Measurements from ENCODE around the gene RRP1.

The RRP1 gene

DNA sequence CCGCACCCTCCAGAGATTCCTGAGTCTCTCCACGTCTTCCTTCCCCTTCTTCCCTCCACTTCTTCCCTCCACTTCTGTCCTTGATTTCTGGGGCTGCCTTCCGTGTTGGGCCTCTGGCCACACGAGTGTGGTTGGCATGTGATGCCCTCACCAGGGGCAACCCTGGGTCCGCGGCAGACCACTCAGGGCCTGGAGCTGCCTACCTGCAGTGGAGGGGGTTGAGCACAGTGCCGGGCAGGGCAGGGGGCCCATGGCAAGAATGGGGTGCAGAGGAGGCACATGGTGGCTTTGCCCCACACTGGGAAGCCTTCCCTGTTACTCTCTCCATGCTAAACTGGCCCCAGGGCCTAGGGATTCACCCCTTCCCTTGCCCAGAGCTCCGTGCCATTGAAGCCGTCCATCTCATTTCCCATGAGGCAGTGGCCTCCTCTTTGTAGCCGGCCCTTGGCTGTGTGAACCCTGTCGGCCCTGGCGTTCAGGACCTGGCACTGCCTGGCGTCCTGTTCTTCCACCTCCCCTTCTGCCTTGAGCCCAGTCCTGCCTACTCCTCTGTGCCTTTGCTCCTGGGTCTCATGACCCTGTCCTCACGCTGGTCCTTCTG, 13.4 kb downstream of the RRP1 start:
- DNase-seq (ENCODE audit: low read depth) = no peak

GRCh38 chr21:43803558-43804300, 14.4 kb downstream of the RRP1 start:
- no peak for DNase-seq (ENCODE audit: low read depth)

DNA sequence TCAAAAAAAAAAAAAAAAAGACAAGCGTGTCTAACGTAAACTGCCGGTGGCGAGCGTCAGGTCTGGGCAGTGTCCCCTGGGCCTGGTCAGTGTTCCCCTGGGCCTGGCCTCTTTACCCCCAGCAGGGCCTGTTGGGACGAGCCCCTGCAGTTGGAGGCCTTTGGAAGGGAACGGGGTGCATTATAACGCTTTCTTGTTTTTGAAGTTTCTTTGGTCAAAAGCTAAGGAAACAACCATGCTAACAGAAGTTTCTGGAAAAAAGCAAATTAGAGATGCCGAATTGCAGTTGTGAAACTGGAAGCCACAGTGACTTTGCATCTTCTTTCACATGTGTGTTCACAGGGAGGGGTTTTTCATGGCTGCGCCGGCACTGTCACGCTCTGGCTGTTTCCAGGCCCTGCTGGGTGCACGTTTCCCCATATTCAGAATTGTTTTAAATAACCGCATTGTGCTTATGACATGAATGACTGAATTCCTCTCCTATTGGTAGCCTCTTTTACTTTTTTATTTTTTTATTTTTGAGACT, 16.0 kb downstream of the RRP1 start:
- no peak for DNase-seq (ENCODE audit: low read depth)

DNA sequence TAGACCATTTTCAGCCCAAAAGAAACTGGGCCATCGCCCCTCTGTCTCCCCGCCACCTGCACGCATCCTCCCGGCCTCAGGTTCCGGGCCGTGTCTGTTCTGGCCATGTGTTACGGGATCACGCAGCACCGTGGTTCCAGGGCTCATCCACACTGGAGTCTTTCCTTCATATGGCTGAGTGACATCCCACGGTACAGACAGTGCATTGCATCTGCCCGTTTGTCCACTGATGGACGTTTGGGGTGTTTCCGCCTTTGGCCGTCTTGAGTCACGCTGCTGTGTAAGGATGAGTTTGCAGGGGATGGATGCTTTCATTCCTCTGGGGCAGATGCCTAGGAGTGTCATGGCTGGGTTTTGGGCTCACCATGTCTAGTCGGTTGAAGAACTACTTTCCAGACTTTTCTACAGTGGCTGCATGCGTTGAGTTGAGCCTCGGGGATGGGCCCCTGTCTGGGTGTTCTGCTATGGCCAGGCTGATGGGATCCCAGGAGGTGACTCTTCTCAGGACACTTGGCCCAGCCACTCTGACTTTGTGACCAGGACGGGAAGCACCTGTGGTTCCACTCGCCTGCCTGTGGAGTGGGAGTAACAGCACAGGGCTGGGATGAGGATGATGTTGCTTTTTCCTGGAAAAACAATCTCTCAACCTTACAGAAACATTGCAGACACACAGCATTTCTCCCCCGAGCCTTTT, 16.8 kb downstream of the RRP1 start:
- no peak for DNase-seq (ENCODE audit: low read depth)

- no peak for DNase-seq (ENCODE audit: low read depth)
Observed at GRCh38 chr21:43808367-43808766, 19.0 kb downstream of the RRP1 start.

- DNase-seq (ENCODE audit: low read depth) = no peak
Observed at GRCh38 chr21:43808832-43809251, 19.5 kb downstream of the RRP1 start.

- DNase-seq (ENCODE audit: low read depth) = no peak
Observed at GRCh38 chr21:43809346-43809799, 20.0 kb downstream of the RRP1 start.

GRCh38 chr21:43809853-43810504, 20.6 kb downstream of the RRP1 start:
- DNase-seq (ENCODE audit: low read depth) = no peak

DNA sequence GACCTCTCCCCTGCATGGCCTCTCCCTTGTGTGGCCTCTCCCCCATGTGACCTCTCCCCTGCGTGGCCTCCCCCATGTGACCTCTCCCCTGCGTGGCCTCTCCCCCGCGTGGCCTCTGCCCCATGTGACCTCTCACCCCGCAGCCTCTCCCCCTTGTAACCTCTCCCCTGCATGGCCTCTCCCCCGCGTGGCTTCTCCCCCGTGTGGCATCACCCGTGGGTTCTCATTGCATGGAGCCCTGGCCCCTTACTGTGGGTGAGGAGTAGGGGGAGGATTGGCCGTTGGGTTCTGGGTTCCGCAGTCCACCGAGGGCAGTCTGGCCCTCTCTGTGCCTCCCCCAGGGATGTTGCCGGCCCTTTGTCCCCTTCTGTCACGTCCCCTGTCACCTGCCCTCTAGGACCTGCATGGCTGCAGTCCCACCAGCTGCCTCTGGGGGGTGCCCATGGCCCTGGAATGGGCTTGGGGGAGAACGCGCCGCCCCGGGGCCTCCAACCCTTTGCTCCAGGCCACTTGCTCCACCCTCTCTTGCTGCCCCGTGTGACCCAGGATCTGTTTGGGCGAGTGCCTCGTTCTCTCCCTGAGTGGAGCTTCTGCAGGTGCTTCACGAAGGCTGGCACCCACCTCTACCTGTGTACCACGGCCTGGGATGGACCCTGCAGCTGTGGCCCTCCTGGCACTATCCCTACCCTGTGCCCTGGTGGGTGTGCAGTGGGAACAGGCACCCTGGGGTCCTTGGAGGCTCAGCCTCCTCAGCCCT, 21.3 kb downstream of the RRP1 start:
- DNase-seq (ENCODE audit: low read depth) = peak; percentile 63

DNA sequence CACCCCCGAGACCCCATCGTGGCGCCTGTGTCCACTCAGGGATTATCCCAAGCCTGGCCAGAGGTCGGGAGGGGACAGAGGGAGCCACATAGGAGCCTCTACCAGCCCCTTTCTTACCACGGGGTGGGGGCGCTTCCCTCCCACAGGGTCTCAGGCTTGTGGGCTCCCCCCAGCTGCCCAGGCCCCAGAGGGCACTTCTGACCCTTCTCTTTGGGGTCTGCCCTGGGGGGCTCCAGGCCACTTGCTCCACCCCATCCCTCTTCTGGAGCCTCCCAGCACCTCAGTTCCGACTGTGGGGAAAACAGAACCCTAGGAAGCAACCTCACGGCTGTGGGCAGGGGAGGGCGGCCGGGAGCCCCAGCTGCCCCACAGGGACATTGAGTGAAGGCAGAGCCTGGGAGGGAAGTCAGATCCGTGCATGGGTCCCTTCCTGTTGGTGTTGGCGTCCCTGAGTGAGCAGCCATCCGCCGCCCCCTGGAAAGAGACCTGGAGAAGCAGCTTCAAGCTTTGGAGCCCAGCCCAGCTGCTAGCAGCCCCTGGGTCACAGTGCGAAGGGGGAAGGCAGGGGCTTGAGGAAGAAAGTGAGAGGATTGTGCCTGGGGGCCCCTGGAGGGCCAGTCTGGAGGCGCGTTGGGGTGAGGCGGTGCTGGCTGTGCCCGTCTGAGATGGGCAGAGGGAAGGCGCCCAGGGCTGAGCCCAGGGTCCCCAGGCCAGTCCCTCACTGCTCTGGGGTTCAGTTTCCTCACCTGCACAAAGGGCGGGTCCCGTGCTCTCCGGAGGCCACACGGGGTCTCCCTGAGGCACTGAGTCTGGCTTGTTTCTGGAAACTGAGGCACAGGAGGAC, 22.1 kb downstream of the RRP1 start:
- DNase-seq (ENCODE audit: low read depth) = no peak

- no peak for DNase-seq (ENCODE audit: low read depth)
Observed at GRCh38 chr21:43812139-43812821, 22.9 kb downstream of the RRP1 start.

DNA sequence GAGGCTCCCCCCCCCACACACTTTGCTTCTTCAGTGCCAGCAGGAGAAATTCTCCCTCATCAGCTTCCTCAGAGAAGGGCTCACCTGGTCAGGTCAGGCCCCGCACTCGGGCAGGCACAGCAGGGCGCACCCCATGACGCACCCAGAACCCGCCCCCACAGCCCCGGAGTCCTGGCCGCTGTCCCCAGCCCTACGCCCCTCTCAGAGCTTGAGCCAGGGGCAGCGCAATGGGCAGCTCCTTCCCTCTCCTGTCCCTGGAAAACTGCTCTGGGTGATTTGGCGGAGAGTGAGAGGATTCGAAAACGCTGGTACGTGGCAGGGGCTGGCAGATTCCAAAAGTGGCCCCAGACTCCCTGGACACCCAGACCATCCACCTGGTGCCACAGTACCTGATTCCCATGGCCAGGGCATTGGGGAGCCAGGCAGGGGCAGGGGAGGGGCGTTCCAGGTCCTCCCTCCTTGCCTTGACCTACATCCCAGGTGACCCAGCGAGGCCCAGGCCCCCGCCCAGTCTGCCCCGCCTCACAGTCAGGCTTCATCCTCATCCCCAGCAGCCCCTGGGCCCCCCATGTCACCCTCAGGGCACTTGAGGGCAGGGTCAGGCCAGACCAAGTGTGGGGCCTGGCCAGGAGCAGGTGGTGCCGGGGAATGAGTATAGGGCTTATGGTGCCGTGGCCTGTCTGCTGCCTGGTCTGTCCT, 23.7 kb downstream of the RRP1 start:
- no peak for DNase-seq (ENCODE audit: low read depth)

DNA sequence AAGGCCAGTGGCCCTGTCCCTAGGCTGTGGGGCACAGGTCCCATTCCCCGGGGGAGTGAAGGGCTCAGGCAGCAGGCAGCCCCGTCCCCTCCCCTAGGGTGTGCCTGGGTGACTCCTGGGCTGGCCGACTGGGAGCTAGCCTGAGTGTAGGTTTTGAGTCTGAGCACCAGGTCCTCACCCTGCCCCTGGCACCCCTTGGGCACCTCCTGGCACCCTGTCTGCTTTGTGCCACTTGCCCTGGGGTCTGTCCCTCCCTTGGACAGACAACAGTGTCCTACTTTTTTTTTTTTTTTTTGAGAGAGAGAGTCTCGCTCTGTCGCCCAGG, 24.2 kb downstream of the RRP1 start:
- DNase-seq (ENCODE audit: low read depth) = no peak

DNA sequence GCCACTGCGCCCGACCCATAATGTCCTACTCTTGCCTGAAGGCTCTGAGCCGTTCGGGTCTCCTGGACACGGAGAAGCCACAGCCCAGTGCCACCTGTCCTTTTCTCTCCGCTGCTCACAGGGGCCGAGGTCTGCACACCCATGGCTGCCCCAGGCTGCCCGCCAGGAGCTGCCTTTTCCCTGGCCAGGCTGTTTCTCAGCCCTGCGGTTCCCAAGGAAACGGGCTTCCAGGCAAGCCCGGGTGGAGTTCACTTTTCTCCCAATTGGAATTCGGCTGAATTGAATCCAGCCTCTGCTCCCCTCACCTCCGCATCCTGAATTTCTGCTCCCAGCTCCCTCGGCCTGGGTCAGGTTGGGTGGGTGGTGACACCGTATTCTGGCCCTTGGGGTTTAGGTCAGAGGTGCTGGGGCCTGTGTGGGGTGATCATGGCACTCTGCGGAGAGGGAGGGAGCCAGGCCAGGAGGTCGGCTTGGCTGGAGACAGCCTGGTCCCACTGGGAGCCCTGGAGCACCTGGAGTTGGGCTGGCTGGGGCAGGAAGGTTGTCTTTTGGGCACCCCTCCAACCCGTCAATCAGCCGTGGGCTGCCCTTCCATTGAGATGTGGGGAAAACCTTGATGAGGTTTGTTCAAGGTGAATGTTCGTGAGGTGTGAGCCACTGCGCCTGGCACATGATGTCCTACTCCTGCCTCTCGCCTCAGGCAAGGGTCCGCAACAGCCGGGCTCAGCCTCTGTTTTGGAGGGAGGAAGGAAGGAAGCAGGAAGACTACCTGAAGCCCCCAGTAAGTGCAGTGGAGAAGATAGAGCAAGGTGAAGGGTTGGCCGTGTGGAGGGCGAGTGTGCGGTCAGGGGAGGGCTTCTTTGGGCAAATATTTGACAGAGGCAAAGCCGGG, 25.1 kb downstream of the RRP1 start:
- DNase-seq (ENCODE audit: low read depth) = no peak

DNA sequence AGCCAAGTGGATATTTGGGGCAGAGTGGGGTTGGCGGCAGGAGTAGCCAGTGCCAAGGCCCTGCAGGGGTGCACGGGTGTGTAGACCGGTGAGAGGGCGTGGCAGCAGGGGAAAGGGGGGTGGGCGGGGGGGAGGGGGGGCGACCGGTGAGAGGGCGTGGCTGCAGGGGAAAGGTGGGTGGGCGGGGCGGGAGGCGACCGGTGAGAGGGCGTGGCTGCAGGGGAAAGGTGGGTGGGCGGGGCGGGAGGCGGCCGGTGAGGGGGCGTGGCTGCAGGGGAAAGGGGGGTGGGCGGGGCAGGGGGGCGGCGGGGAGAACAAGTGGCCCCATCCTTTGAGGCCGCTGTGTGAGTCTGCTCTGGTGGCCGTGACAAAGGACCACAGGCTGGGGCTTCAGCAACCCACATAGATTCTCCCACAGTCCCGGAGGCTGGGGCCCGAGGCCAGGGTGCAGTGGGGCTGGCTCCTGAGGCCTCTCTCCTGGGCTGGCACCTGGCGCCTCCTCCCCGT, 25.8 kb downstream of the RRP1 start:
- DNase-seq (ENCODE audit: low read depth) = no peak

- no peak for DNase-seq (ENCODE audit: low read depth)
Observed at GRCh38 chr21:43815991-43816390, 26.6 kb downstream of the RRP1 start.

- no peak for DNase-seq (ENCODE audit: low read depth)
Observed at GRCh38 chr21:43816611-43817071, 27.3 kb downstream of the RRP1 start.
